ENCODE data around the gene TMED6.

DNA sequence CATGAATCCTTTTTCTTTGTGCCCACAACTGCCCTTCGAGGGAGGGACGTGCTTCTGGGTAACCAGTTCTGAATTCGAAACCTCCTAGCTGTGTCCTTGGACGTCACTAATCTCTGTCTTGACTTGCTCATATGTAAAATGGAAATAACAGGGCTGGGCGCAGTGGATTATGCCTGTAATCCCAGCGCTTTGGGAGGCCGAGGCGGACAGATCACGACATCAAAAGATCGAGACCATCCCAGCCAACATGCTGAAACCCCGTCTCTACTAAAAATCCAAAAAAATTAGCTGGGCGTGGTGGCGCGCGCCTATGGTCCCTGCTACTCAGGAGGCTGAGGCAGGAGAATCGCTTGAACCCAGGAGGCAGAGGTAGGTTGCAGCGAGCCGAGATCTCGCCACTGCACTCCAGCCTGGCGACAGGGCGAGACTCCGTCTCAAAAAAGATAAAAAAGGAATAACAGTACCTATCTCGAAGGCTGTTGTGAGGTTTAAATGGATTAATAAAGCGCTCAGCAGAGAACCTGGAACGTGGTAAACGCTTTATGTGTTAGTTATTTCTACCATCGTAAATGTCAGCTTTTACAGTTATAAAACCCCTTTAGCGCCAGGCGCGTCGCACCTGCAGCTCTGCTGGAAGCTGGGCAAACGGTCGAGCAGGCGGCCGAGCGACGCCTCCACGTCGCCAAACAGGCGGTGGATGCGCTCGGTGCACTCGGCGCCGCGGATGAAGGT, 12.9 kb downstream of the TMED6 start:
- TF ChIP-seq CTCF (conservative IDR thresholded peaks at IDR 0.05 in 1 of 2, IDR thresholded peaks at IDR 0.05 in 1 of 2; ENCODE audit: low read depth in 1 of 2, low read length in 2 of 2) (no peak), EZH2 (IDR thresholded peaks at IDR 0.05; ENCODE audit: low read length, missing control alignments) (no peak)

All from fibroblast of lung (primary cell).